ENCODE results near the gene CHID1.

CHID1 gene

DNA sequence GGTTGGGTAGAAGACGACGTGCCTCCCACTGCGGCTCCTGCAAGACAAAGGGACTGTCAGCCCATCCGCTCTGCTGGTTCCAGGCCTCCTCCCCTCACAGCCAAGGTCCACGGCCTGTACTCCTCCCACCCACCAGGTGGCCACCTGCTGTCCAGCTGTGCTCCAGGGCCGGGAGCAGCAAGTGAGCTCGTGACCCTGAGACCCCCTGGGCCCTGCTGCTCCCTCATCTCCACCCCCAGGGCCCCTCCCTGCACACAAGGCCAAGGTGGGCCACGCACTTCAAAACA, 40.5 kb downstream of the CHID1 start:
- no peaks in the 10 kb centered on the region for H3K9me2 ChIP-seq (replicated peaks; ENCODE audit: insufficient read depth, low read length)
- H4K20me1 ChIP-seq (ENCODE audit: low read depth, low read length) = no peaks in the 10 kb centered on the region
- H3K9me3 ChIP-seq (ENCODE audit: insufficient read depth, low read length) = no peaks in the 10 kb centered on the region
- H3K9ac ChIP-seq (ENCODE audit: low read length) = no peak overlapping the region
- H3K36me3 ChIP-seq (ENCODE audit: low read length) = no peaks in the 10 kb centered on the region
- no peak overlapping the region for H3K4me2 ChIP-seq (ENCODE audit: low read depth, low read length, poor library complexity, severe bottlenecking)
- no peak overlapping the region for H2AFZ ChIP-seq (ENCODE audit: low read depth, low read length, severe bottlenecking)
- no peaks in the 10 kb centered on the region for H3F3A ChIP-seq (ENCODE audit: insufficient read depth)
- no peak overlapping the region for H3K4me3 ChIP-seq (ENCODE audit: insufficient read depth, low read length, poor library complexity, severe bottlenecking)
- TF ChIP-seq EZH2phosphoT487 (conservative IDR thresholded peaks at IDR 0.05; ENCODE audit: low read length) = no peak
- TF ChIP-seq, protein P1, sequence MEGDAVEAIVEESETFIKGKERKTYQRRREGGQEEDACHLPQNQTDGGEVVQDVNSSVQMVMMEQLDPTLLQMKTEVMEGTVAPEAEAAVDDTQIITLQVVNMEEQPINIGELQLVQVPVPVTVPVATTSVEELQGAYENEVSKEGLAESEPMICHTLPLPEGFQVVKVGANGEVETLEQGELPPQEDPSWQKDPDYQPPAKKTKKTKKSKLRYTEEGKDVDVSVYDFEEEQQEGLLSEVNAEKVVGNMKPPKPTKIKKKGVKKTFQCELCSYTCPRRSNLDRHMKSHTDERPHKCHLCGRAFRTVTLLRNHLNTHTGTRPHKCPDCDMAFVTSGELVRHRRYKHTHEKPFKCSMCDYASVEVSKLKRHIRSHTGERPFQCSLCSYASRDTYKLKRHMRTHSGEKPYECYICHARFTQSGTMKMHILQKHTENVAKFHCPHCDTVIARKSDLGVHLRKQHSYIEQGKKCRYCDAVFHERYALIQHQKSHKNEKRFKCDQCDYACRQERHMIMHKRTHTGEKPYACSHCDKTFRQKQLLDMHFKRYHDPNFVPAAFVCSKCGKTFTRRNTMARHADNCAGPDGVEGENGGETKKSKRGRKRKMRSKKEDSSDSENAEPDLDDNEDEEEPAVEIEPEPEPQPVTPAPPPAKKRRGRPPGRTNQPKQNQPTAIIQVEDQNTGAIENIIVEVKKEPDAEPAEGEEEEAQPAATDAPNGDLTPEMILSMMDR (IDR thresholded peaks at IDR 0.05; ENCODE audit: insufficient read depth, low read length, poor library complexity, severe bottlenecking) = no peak
- H3K27me3 ChIP-seq (ENCODE audit: low read length) = no peaks in the 10 kb centered on the region
- H3K79me2 ChIP-seq (ENCODE audit: insufficient read depth, low read length) = no peaks in the 10 kb centered on the region
- H3K27ac ChIP-seq (ENCODE audit: low read depth, low read length) = no peak overlapping the region

DNA sequence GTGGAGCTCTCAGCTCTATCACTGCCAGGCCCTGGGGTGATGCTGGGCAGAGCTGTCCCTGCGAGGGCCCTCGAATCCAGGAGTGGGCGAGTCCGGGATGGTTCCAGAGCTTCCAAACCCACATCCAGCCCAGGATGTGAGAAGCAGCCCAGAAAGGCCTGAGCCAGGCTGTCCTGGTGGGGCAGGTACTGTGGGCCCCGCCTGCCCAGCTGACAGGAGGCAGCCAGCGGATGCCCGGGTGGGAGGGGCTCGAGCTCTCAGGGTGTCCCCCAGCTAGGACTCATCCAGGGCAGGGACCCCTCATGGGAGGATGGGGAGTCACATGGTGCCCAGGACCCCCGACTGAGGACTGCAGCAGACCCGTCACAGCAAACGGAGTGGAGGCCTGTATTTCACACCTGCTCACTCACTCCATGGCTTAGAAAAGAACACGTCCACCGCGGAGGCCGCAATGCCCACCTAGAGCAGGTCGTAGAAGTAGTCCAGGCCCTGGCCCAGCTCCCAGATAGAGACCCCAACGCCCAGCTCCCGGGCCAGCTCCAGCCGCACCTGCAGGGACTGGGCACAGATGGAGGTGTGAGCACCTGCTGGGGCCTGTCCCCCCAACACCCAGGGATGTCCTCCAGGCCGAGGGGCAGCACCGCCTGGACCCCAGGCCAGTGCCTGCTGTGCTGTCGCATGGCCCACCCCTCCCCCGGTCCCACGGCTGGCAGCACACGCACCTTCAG, 41.0 kb downstream of the CHID1 start:
- H3K36me3 ChIP-seq (ENCODE audit: low read length) = no peaks in the 10 kb centered on the region
- no peaks in the 10 kb centered on the region for H3K27me3 ChIP-seq (ENCODE audit: low read length)
- H3K9me3 ChIP-seq (ENCODE audit: insufficient read depth, low read length) = no peaks in the 10 kb centered on the region
- H4K20me1 ChIP-seq (ENCODE audit: low read depth, low read length) = no peaks in the 10 kb centered on the region
- no peaks in the 10 kb centered on the region for H3K9me2 ChIP-seq (replicated peaks; ENCODE audit: insufficient read depth, low read length)
- no peak overlapping the region for H3K4me2 ChIP-seq (ENCODE audit: low read depth, low read length, poor library complexity, severe bottlenecking)
- H3K79me2 ChIP-seq (ENCODE audit: insufficient read depth, low read length) = no peaks in the 10 kb centered on the region
- TF ChIP-seq, protein P1 (IDR thresholded peaks at IDR 0.05; ENCODE audit: insufficient read depth, low read length, poor library complexity, severe bottlenecking) = no peak
- TF ChIP-seq EZH2phosphoT487 (conservative IDR thresholded peaks at IDR 0.05; ENCODE audit: low read length) = no peak
- no peak overlapping the region for H3K4me3 ChIP-seq (ENCODE audit: insufficient read depth, low read length, poor library complexity, severe bottlenecking)
- no peaks in the 10 kb centered on the region for H3F3A ChIP-seq (ENCODE audit: insufficient read depth)
- H2AFZ ChIP-seq (ENCODE audit: low read depth, low read length, severe bottlenecking) = no peak overlapping the region
- no peak overlapping the region for H3K27ac ChIP-seq (ENCODE audit: low read depth, low read length)
- no peak overlapping the region for H3K9ac ChIP-seq (ENCODE audit: low read length)

DNA sequence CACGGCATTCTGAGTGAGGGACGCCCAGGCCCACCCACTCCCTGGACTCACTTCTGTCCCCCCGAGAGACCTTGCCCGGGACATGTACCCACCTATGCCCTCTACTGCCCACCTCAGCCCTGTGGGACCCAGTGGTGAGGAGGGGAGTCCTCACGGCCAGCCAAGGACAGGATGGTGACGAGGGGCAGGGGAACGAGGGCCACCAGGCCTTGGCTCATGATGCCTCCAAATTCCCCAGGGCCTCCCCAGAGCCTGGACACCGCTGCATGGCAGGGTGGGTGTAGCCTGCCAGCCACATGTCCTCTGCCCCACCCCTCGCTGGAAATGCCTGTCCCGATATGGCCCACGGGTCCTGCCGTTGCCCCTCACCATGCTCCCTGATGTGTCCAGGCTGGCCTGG, 41.8 kb downstream of the CHID1 start:
- TF ChIP-seq EZH2phosphoT487 (conservative IDR thresholded peaks at IDR 0.05; ENCODE audit: low read length) = no peak
- no peaks in the 10 kb centered on the region for H4K20me1 ChIP-seq (ENCODE audit: low read depth, low read length)

DNA sequence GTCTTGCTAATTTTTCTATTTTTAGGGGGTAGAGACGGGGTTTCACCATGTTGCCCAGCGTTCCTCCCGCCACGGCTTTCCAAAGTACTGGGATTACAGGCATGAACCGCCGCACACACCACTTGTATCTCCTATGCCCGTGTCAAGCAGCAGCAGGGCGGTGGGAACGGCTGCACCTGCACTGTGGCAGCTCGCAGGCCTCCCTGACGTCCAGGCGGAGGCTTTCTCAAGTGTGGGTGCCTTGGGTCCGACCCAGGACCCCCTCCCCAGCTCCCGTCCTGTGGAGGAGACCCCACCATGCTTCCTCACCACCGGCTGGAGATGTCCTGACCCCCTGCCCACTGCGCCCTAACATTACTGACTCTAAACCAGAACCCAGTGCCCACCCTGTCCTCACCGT, 42.2 kb downstream of the CHID1 start:
- Histone ChIP-seq H3K79me2 (ENCODE audit: insufficient read depth, low read length) (no peaks in the 10 kb centered on the region), H3K36me3 (ENCODE audit: low read length) (no peaks in the 10 kb centered on the region), H3K9me3 (ENCODE audit: insufficient read depth, low read length) (no peaks in the 10 kb centered on the region), H3F3A (ENCODE audit: insufficient read depth) (no peaks in the 10 kb centered on the region), H2AFZ (ENCODE audit: low read depth, low read length, severe bottlenecking) (no peak overlapping the region), H3K27ac (ENCODE audit: low read depth, low read length) (no peak overlapping the region), H3K27me3 (ENCODE audit: low read length) (no peaks in the 10 kb centered on the region), H3K9ac (ENCODE audit: low read length) (no peak overlapping the region), H3K9me2 (replicated peaks; ENCODE audit: insufficient read depth, low read length) (no peaks in the 10 kb centered on the region), H3K4me2 (ENCODE audit: low read depth, low read length, poor library complexity, severe bottlenecking) (no peak overlapping the region), H3K4me3 (ENCODE audit: insufficient read depth, low read length, poor library complexity, severe bottlenecking) (no peak overlapping the region), H4K20me1 (ENCODE audit: low read depth, low read length) (no peaks in the 10 kb centered on the region)
- no peak for TF ChIP-seq EZH2phosphoT487 (conservative IDR thresholded peaks at IDR 0.05; ENCODE audit: low read length)
- TF ChIP-seq, protein P1 (IDR thresholded peaks at IDR 0.05; ENCODE audit: insufficient read depth, low read length, poor library complexity, severe bottlenecking) = no peak

More for the DNA sequence above, 41.8 kb downstream of the CHID1 start:
- Histone ChIP-seq H3K36me3 (ENCODE audit: low read length) (no peaks in the 10 kb centered on the region), H3K9me3 (ENCODE audit: insufficient read depth, low read length) (no peaks in the 10 kb centered on the region), H3K4me2 (ENCODE audit: low read depth, low read length, poor library complexity, severe bottlenecking) (no peak overlapping the region), H3F3A (ENCODE audit: insufficient read depth) (no peaks in the 10 kb centered on the region), H3K79me2 (ENCODE audit: insufficient read depth, low read length) (no peaks in the 10 kb centered on the region), H3K9ac (ENCODE audit: low read length) (no peak overlapping the region), H3K27me3 (ENCODE audit: low read length) (no peaks in the 10 kb centered on the region), H2AFZ (ENCODE audit: low read depth, low read length, severe bottlenecking) (no peak overlapping the region), H3K27ac (ENCODE audit: low read depth, low read length) (no peak overlapping the region), H3K9me2 (replicated peaks; ENCODE audit: insufficient read depth, low read length) (no peaks in the 10 kb centered on the region), H3K4me3 (ENCODE audit: insufficient read depth, low read length, poor library complexity, severe bottlenecking) (no peak overlapping the region)
